ENCODE data around the gene PPIC. TPM values are rescaled to one million over a fixed set of nuclear protein-coding genes. Genes with fewer than 3 reads are reported as not detected.

PPIC gene
- total and polyA plus RNA-seq, 7 experiments from 2014 or later, result not detected

GRCh38 chr5:123068368-123068938 lies 31.9 kb upstream of the PPIC start:
- Histone ChIP-seq H3K27ac (ENCODE audit: low read depth, low read length) (no peak overlapping the region), H3K27me3 (ENCODE audit: control insufficient read depth in 2 of 2, insufficient read depth in 2 of 2, low read length in 2 of 2) (no peaks in the 10 kb centered on the region), H3K4me3 (ENCODE audit: low read length) (no peak overlapping the region), H3K4me1 (ENCODE audit: control insufficient read depth in 2 of 2, insufficient read depth in 2 of 2, low read length in 2 of 2) (no peaks in the 10 kb centered on the region), H3K36me3 (ENCODE audit: control insufficient read depth in 2 of 3, insufficient read depth in 3 of 3, low read length in 3 of 3) (no peaks in the 10 kb centered on the region), H3K9me3 (ENCODE audit: control insufficient read depth in 2 of 3, low read length in 3 of 3) (no peaks in the 10 kb centered on the region)
- Mint-ChIP-seq H3K36me3 (no peaks in the 10 kb centered on the region), H3K27ac (no peak overlapping the region), H3K27me3 (peaks cover 8 to 47% (median 29%) of the 10 kb centered on the region in 5 donors), H3K4me1 (no peaks in the 10 kb centered on the region), H3K9me3 (peaks cover 0 to 9% (median 0%) of the 10 kb centered on the region in 11 donors), H3K4me3 (no peak overlapping the region)
- POLR2A ChIA-PET, result no interaction called here
- DNase-seq (no peak), ATAC-seq (no peak)
- CTCF ChIA-PET, result no interaction called here
- intact Hi-C loops (cut with micrococcal nuclease), result no loop called here

DNA sequence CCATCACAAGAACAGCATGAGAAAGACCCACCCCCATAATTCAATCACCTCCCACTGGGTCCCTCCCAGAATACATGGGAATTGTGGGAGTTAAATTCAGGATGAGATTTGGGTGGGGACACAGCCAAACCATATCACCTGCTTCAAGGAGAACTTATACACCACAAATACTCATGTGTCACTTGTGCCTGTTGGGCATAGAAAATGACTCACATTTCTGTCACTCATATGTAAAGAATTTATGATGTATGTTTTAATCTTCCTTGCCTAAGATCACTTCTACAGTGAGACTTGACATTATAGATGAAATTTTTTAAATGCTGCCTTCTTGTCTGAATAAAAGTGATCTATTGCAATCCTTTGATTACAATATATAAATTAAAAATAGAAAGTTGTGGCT lies 29.5 kb upstream of the PPIC start:
- Histone ChIP-seq H3K9me3 (ENCODE audit: control insufficient read depth in 2 of 3, low read length in 3 of 3) (no peaks in the 10 kb centered on the region), H3K4me1 (ENCODE audit: control insufficient read depth in 2 of 2, insufficient read depth in 2 of 2, low read length in 2 of 2) (no peaks in the 10 kb centered on the region), H3K4me3 (ENCODE audit: low read length) (no peak overlapping the region), H3K27ac (ENCODE audit: low read depth, low read length) (no peak overlapping the region), H3K36me3 (ENCODE audit: control insufficient read depth in 2 of 3, insufficient read depth in 3 of 3, low read length in 3 of 3) (no peaks in the 10 kb centered on the region), H3K27me3 (ENCODE audit: control insufficient read depth in 2 of 2, insufficient read depth in 2 of 2, low read length in 2 of 2) (no peaks in the 10 kb centered on the region)
- no peak overlapping the region for H3K27ac Mint-ChIP-seq
- ChIA-PET CTCF (no interaction called here), POLR2A (no interaction called here)
- peaks cover 0 to 17% (median 8%) of the 10 kb centered on the region in 11 donors for H3K9me3 Mint-ChIP-seq
- no peaks in the 10 kb centered on the region for H3K4me1 Mint-ChIP-seq
- H3K27me3 Mint-ChIP-seq, result peaks cover 4 to 38% (median 19%) of the 10 kb centered on the region in 5 donors
- intact Hi-C loops (cut with micrococcal nuclease), result no loop called here
- H3K36me3 Mint-ChIP-seq, result peaks cover 0 to 6% (median 0%) of the 10 kb centered on the region in 5 donors
- no peak for ATAC-seq
- DNase-seq, result no peak
- no peak overlapping the region for H3K4me3 Mint-ChIP-seq

- H3K4me3 ChIP-seq (ENCODE audit: low read length), result no peak overlapping the region
- Mint-ChIP-seq H3K9me3 (peaks cover 4 to 26% (median 13%) of the 10 kb centered on the region in 11 donors), H3K4me1 (no peaks in the 10 kb centered on the region), H3K36me3 (peaks cover 0 to 6% (median 0%) of the 10 kb centered on the region in 5 donors), H3K27ac (no peak overlapping the region), H3K27me3 (peaks cover 6 to 30% (median 17%) of the 10 kb centered on the region in 5 donors), H3K4me3 (no peak overlapping the region)
- no peaks in the 10 kb centered on the region for H3K9me3 ChIP-seq (ENCODE audit: control insufficient read depth in 2 of 3, low read length in 3 of 3)
- DNase-seq (no peak), ATAC-seq (no peak)
- no peaks in the 10 kb centered on the region for H3K27me3 ChIP-seq (ENCODE audit: control insufficient read depth in 2 of 2, insufficient read depth in 2 of 2, low read length in 2 of 2)
- POLR2A ChIA-PET, result no interaction called here
- CTCF ChIA-PET, result no interaction called here
- H3K36me3 ChIP-seq (ENCODE audit: control insufficient read depth in 2 of 3, insufficient read depth in 3 of 3, low read length in 3 of 3), result no peaks in the 10 kb centered on the region
- intact Hi-C loops (cut with micrococcal nuclease), result no loop called here
- no peaks in the 10 kb centered on the region for H3K4me1 ChIP-seq (ENCODE audit: control insufficient read depth in 2 of 2, insufficient read depth in 2 of 2, low read length in 2 of 2)
- no peak overlapping the region for H3K27ac ChIP-seq (ENCODE audit: low read depth, low read length)
These were observed 22.9 kb upstream of the PPIC start for GRCh38 chr5:123059455-123059854.

GRCh38 chr5:123051206-123051605 lies 14.7 kb upstream of the PPIC start:
- Histone ChIP-seq H3K27me3 (ENCODE audit: control insufficient read depth in 2 of 2, insufficient read depth in 2 of 2, low read length in 2 of 2) (no peaks in the 10 kb centered on the region), H3K4me3 (ENCODE audit: low read length) (no peak overlapping the region), H3K4me1 (ENCODE audit: control insufficient read depth in 2 of 2, insufficient read depth in 2 of 2, low read length in 2 of 2) (no peaks in the 10 kb centered on the region), H3K36me3 (ENCODE audit: control insufficient read depth in 2 of 3, insufficient read depth in 3 of 3, low read length in 3 of 3) (no peaks in the 10 kb centered on the region), H3K9me3 (ENCODE audit: control insufficient read depth in 2 of 3, low read length in 3 of 3) (no peaks in the 10 kb centered on the region), H3K27ac (ENCODE audit: low read depth, low read length) (no peak overlapping the region)
- Mint-ChIP-seq H3K27me3 (peaks cover 7 to 50% (median 32%) of the 10 kb centered on the region in 5 donors), H3K4me1 (no peaks in the 10 kb centered on the region), H3K36me3 (no peaks in the 10 kb centered on the region), H3K4me3 (no peak overlapping the region), H3K9me3 (peaks cover 0 to 19% (median 9%) of the 10 kb centered on the region in 11 donors), H3K27ac (no peak overlapping the region)
- DNase-seq (no peak), ATAC-seq (no peak)
- intact Hi-C loops (cut with micrococcal nuclease), result no loop called here
- ChIA-PET POLR2A (no interaction called here), CTCF (no interaction called here)

- Histone ChIP-seq H3K4me3 (ENCODE audit: low read length) (no peak overlapping the region), H3K36me3 (ENCODE audit: control insufficient read depth in 2 of 3, insufficient read depth in 3 of 3, low read length in 3 of 3) (no peaks in the 10 kb centered on the region), H3K27me3 (ENCODE audit: control insufficient read depth in 2 of 2, insufficient read depth in 2 of 2, low read length in 2 of 2) (no peaks in the 10 kb centered on the region), H3K4me1 (ENCODE audit: control insufficient read depth in 2 of 2, insufficient read depth in 2 of 2, low read length in 2 of 2) (no peaks in the 10 kb centered on the region), H3K27ac (ENCODE audit: low read depth, low read length) (no peak overlapping the region), H3K9me3 (ENCODE audit: control insufficient read depth in 2 of 3, low read length in 3 of 3) (no peaks in the 10 kb centered on the region)
- Mint-ChIP-seq H3K27ac (no peak overlapping the region), H3K9me3 (peaks cover 0 to 15% (median 7%) of the 10 kb centered on the region in 11 donors), H3K4me3 (no peak overlapping the region), H3K4me1 (no peaks in the 10 kb centered on the region), H3K36me3 (no peaks in the 10 kb centered on the region), H3K27me3 (peaks cover 25 to 59% (median 45%) of the 10 kb centered on the region in 5 donors)
- ChIA-PET POLR2A (no interaction called here), CTCF (no interaction called here)
- ATAC-seq (no peak), DNase-seq (no peak)
- intact Hi-C loops (cut with micrococcal nuclease), result no loop called here
These were observed 11.2 kb upstream of the PPIC start for GRCh38 chr5:123047706-123048105.

- peaks cover 25 to 56% (median 43%) of the 10 kb centered on the region in 5 donors for H3K27me3 Mint-ChIP-seq
- no peak for ATAC-seq
- H3K27ac Mint-ChIP-seq, result no peak overlapping the region
- no peaks in the 10 kb centered on the region for H3K4me1 Mint-ChIP-seq
- H3K9me3 Mint-ChIP-seq, result peaks cover 0 to 8% (median under 1%) of the 10 kb centered on the region in 11 donors
- no peak overlapping the region for H3K4me3 Mint-ChIP-seq
- Histone ChIP-seq H3K9me3 (ENCODE audit: control insufficient read depth in 2 of 3, low read length in 3 of 3) (no peaks in the 10 kb centered on the region), H3K36me3 (ENCODE audit: control insufficient read depth in 2 of 3, insufficient read depth in 3 of 3, low read length in 3 of 3) (no peaks in the 10 kb centered on the region), H3K4me3 (ENCODE audit: low read length) (no peak overlapping the region), H3K4me1 (ENCODE audit: control insufficient read depth in 2 of 2, insufficient read depth in 2 of 2, low read length in 2 of 2) (no peaks in the 10 kb centered on the region), H3K27me3 (ENCODE audit: control insufficient read depth in 2 of 2, insufficient read depth in 2 of 2, low read length in 2 of 2) (no peaks in the 10 kb centered on the region), H3K27ac (ENCODE audit: low read depth, low read length) (no peak overlapping the region)
- intact Hi-C loops (cut with micrococcal nuclease), result no loop called here
- POLR2A ChIA-PET, result no interaction called here
- no peaks in the 10 kb centered on the region for H3K36me3 Mint-ChIP-seq
- CTCF ChIA-PET, result no interaction called here
- no peak for DNase-seq
These were observed 9.7 kb upstream of the PPIC start for GRCh38 chr5:123046222-123046621.

DNA sequence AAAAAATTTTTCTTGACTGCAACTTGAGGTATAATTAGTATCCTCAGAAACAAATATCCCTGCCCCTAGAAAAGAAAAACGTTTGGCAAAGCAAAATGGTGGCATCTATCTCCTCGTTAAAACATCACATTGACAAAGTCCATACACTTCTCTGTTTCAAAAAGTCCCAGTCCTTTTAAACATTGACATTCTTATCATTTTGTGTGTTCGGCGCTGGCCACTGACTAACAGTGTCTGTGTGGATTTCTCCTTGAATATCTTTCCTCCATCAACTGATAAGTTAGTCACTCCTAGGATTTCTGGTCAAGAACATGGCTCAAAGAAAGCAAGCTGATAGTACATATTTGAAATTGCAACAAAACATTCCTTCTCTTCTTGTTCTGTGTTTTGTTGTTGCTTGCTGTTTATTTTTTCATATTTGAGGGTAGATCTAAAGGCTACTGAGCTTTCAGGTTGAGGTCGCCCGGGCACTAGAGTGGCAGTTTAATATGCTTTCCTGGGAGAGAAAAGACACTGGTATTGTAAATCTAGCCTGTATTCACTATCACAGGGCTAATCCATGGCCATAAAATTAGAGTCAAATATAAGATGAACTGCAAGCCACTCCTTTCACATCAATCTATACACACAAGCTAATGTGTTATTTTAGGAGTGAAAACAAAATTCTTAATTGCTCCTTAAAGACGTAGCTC lies 8.5 kb upstream of the PPIC start:
- Mint-ChIP-seq H3K36me3 (no peaks in the 10 kb centered on the region), H3K9me3 (peaks cover 0 to 3% (median 0%) of the 10 kb centered on the region in 11 donors), H3K27ac (no peak overlapping the region), H3K4me1 (no peaks in the 10 kb centered on the region), H3K27me3 (peaks cover 20 to 52% (median 39%) of the 10 kb centered on the region in 5 donors), H3K4me3 (no peak overlapping the region)
- intact Hi-C loops (cut with micrococcal nuclease), result no loop called here
- H3K4me3 ChIP-seq (ENCODE audit: low read length), result no peak overlapping the region
- CTCF ChIA-PET, result no interaction called here
- no peaks in the 10 kb centered on the region for H3K27me3 ChIP-seq (ENCODE audit: control insufficient read depth in 2 of 2, insufficient read depth in 2 of 2, low read length in 2 of 2)
- DNase-seq (no peak), ATAC-seq (no peak)
- H3K36me3 ChIP-seq (ENCODE audit: control insufficient read depth in 2 of 3, insufficient read depth in 3 of 3, low read length in 3 of 3), result no peaks in the 10 kb centered on the region
- H3K27ac ChIP-seq (ENCODE audit: low read depth, low read length), result no peak overlapping the region
- POLR2A ChIA-PET, result no interaction called here
- no peaks in the 10 kb centered on the region for H3K9me3 ChIP-seq (ENCODE audit: control insufficient read depth in 2 of 3, low read length in 3 of 3)
- H3K4me1 ChIP-seq (ENCODE audit: control insufficient read depth in 2 of 2, insufficient read depth in 2 of 2, low read length in 2 of 2), result no peaks in the 10 kb centered on the region

All from naive thymus-derived CD4-positive, alpha-beta T cell (primary cell).